Measurements from ENCODE around the gene INA.

GRCh38 chr10:103244666-103245271, 32.2 kb upstream of the INA start:
- TF ChIP-seq POLR2AphosphoS5 (IDR thresholded peaks at IDR 0.05; ENCODE audit: insufficient read depth, low read depth, low read length) (no peak), CTCF (IDR thresholded peaks at IDR 0.05; ENCODE audit: extremely low read depth in 1 of 2, insufficient read depth in 1 of 2, low read depth in 1 of 2, low read length in 2 of 2) (peak; percentile 86 to 93), GATA2 (IDR thresholded peaks at IDR 0.05; ENCODE audit: insufficient read depth, insufficient read length, low read depth, low read length) (no peak), FOS (IDR thresholded peaks at IDR 0.05; ENCODE audit: borderline replicate concordance, insufficient read depth, low read length) (no peak), POLR2A (IDR thresholded peaks at IDR 0.05; ENCODE audit: low read depth, low read length) (no peak)
